A549 (cell line): ENCODE data around the gene GJB1.

ENCODE experiments used
- CEBPB ChIP-seq, 2 experiments: fragments of >200 bp in 1 of 2; sonication (Bioruptor Twin) in 1 of 2; formaldehyde crosslinking in 1 of 2; IDR thresholded peaks; 2 replicates each; pipeline ENCODE4 v1.6.1; 2012 to 2016
- EHF ChIP-seq: fragments of 250-450 bp; sonication (Bioruptor Pico); IDR thresholded peaks from 2 replicates; pipeline ENCODE4 v1.5.0; 2020; ENCODE audit warnings: mild to moderate bottlenecking
- KDM1A ChIP-seq: fragments of 200-600 bp; sonication (generic); IDR thresholded peaks from 2 replicates; pipeline ENCODE4 v1.6.1; 2016; ENCODE audit warnings: low read depth, mild to moderate bottlenecking
- ZFP36 ChIP-seq: fragments of 450-650 bp; IDR thresholded peaks from 2 replicates; pipeline ENCODE4 v1.6.1; 2014; ENCODE audit warnings: borderline replicate concordance; ENCODE audit not compliant: partially characterized antibody
- TF ChIP-seq, protein P1 (sequence below): fragments of 450-650 bp; IDR thresholded peaks from 2 replicates; pipeline ENCODE4 v1.6.1; 2014; ENCODE audit warnings: antibody characterized with exemption
- TF ChIP-seq, protein P2 (sequence below): fragments of >200 bp; sonication (Bioruptor Twin); formaldehyde crosslinking; IDR thresholded peaks from 3 replicates; pipeline ENCODE4 v1.5.1; 2016

- TF ChIP-seq ZFP36 (no peak), KDM1A (no peak), CEBPB (IDR thresholded peaks at IDR 0.05) (no peak), EHF (CRISPR knock-in tag) (no peak)
- TF ChIP-seq, protein P1, sequence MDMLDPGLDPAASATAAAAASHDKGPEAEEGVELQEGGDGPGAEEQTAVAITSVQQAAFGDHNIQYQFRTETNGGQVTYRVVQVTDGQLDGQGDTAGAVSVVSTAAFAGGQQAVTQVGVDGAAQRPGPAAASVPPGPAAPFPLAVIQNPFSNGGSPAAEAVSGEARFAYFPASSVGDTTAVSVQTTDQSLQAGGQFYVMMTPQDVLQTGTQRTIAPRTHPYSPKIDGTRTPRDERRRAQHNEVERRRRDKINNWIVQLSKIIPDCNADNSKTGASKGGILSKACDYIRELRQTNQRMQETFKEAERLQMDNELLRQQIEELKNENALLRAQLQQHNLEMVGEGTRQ = no peak
- TF ChIP-seq, protein P2, sequence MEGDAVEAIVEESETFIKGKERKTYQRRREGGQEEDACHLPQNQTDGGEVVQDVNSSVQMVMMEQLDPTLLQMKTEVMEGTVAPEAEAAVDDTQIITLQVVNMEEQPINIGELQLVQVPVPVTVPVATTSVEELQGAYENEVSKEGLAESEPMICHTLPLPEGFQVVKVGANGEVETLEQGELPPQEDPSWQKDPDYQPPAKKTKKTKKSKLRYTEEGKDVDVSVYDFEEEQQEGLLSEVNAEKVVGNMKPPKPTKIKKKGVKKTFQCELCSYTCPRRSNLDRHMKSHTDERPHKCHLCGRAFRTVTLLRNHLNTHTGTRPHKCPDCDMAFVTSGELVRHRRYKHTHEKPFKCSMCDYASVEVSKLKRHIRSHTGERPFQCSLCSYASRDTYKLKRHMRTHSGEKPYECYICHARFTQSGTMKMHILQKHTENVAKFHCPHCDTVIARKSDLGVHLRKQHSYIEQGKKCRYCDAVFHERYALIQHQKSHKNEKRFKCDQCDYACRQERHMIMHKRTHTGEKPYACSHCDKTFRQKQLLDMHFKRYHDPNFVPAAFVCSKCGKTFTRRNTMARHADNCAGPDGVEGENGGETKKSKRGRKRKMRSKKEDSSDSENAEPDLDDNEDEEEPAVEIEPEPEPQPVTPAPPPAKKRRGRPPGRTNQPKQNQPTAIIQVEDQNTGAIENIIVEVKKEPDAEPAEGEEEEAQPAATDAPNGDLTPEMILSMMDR = no peak
Measured at GRCh38 chrX:71241301-71241700, 18.3 kb downstream of the GJB1 start.
